ENCODE data around the gene NOSTRIN. TPM values are rescaled to one million over a fixed set of nuclear protein-coding genes. Genes with fewer than 3 reads are reported as not detected.

The NOSTRIN gene
- total and polyA plus RNA-seq, 2 of the 8 experiments (the other 6 are each of a cell fraction or from before 2014, with no cell fraction given), result not detected

DNA sequence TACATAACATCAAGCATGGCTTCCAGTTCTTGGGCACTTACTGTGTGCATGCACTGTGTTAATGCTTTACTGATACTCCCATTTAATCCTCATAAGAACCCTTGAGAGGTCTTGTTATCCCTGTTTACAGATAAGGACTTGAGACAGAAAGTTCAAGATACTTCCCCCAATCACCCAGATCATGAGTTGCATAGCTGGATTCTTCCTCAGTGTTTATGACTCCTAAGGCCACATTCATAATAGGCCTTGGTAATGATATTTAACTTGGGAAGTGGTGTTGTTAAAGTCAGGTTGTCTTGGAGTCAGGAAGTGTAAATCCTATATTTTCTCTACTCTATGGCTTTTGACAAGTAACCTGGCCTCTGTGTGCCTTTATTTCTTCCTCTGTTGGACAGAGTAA, 22.7 kb downstream of the NOSTRIN start:
- FAIRE-seq, result no peak
- POLR2A ChIA-PET (ENCODE audit: partially characterized antibody), result no interaction called here
- H3K18ac ChIP-seq (ENCODE audit: extremely low read depth, low read length), result no peak overlapping the region
- H3K79me1 ChIP-seq (ENCODE audit: low read depth, low read length), result no peaks in the 10 kb centered on the region
- no peak overlapping the region for H4K91ac ChIP-seq (replicated peaks; ENCODE audit: insufficient read length, low read length)
- H2AFZ ChIP-seq (ENCODE audit: low read length), result no peak overlapping the region
- no peak overlapping the region for H3K23ac ChIP-seq (ENCODE audit: insufficient read length)
- H4K5ac ChIP-seq (ENCODE audit: insufficient read length, low read depth, low read length), result no peak overlapping the region
- no peaks in the 10 kb centered on the region for H3K4me1 ChIP-seq (replicated peaks in 1 of 4; ENCODE audit: control insufficient read depth in 3 of 4, insufficient read depth in 4 of 4, low read length in 3 of 4)
- H2BK5ac ChIP-seq (ENCODE audit: low read depth, low read length), result no peak overlapping the region
- no peak overlapping the region for H3K4ac ChIP-seq (replicated peaks; ENCODE audit: insufficient read length, low read depth, low read length)
- no peak overlapping the region for H3K4me3 ChIP-seq (ENCODE audit: extremely low read depth in 1 of 4, insufficient read depth in 2 of 4, low read depth in 3 of 4, low read length in 4 of 4)
- H3K36me3 ChIP-seq (ENCODE audit: control insufficient read depth in 2 of 4, insufficient read depth in 4 of 4, low read length in 3 of 4), result no peaks in the 10 kb centered on the region
- H3K4me2 ChIP-seq (ENCODE audit: insufficient read depth in 1 of 2, low read depth in 2 of 2, low read length in 2 of 2), result no peak overlapping the region
- H2BK15ac ChIP-seq (ENCODE audit: low read length), result no peak overlapping the region
- DNase-seq (ENCODE audit: low read depth in 1 of 2, low spot score in 2 of 2), result no peak
- H3K9me3 ChIP-seq (ENCODE audit: insufficient read depth in 2 of 2, low read depth in 1 of 2, low read length in 1 of 2), result no peaks in the 10 kb centered on the region
- H3K14ac ChIP-seq (ENCODE audit: insufficient read length), result no peak overlapping the region
- H3K27ac ChIP-seq (ENCODE audit: low read depth, low read length), result no peak overlapping the region
- H2BK120ac ChIP-seq (replicated peaks; ENCODE audit: low read depth, low read length), result no peak overlapping the region
- CTCF ChIA-PET (ENCODE audit: partially characterized antibody), result interaction anchor here (0.7 to 1.7 kb wide), 7 partner anchors 9 to 331 kb away, joined by 3 to 5 read pairs (median 3); no protein-coding TSS in a partner anchor
- no peak overlapping the region for H2BK20ac ChIP-seq (ENCODE audit: low read length)
- peaks cover 0 to 1% (median 0%) of the 10 kb centered on the region in 4 experiments; a peak in 1 of 7 replicates for H3K27me3 ChIP-seq (replicated peaks in 1 of 4; ENCODE audit: control insufficient read depth in 3 of 4, extremely low read depth in 1 of 4, insufficient read depth in 3 of 4, low read length in 3 of 4)
- H4K8ac ChIP-seq (ENCODE audit: extremely low read depth, insufficient read depth, low read length), result no peak overlapping the region
- no peaks in the 10 kb centered on the region for H3K79me2 ChIP-seq (ENCODE audit: control insufficient read depth in 1 of 2, insufficient read depth in 2 of 2, low read length in 2 of 2)
- H2BK12ac ChIP-seq (ENCODE audit: low read depth, low read length), result no peak overlapping the region
- no peak overlapping the region for H3K56ac ChIP-seq (replicated peaks; ENCODE audit: insufficient read length, low read depth, low read length)
- H4K20me1 ChIP-seq (replicated peaks in 1 of 2; ENCODE audit: control insufficient read depth in 1 of 2, insufficient read depth in 2 of 2, low read length in 2 of 2), result no peaks in the 10 kb centered on the region
- no peak overlapping the region for H3K9ac ChIP-seq (replicated peaks in 1 of 4; ENCODE audit: extremely low read depth in 1 of 4, low read depth in 3 of 4, low read length in 3 of 4)
- no peak overlapping the region for H2AK5ac ChIP-seq (ENCODE audit: low read depth, low read length)
- H3K23me2 ChIP-seq (ENCODE audit: low read depth, low read length), result no peaks in the 10 kb centered on the region
- TF ChIP-seq, protein P1, sequence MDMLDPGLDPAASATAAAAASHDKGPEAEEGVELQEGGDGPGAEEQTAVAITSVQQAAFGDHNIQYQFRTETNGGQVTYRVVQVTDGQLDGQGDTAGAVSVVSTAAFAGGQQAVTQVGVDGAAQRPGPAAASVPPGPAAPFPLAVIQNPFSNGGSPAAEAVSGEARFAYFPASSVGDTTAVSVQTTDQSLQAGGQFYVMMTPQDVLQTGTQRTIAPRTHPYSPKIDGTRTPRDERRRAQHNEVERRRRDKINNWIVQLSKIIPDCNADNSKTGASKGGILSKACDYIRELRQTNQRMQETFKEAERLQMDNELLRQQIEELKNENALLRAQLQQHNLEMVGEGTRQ (IDR thresholded peaks at IDR 0.05; ENCODE audit: low read length), result no peak
- TF ChIP-seq YY1 (IDR thresholded peaks at IDR 0.05; ENCODE audit: low read depth, low read length), result no peak
- no peak for TF ChIP-seq SP4 (IDR thresholded peaks at IDR 0.05; ENCODE audit: low read length)
- no peak for TF ChIP-seq TCF12 (IDR thresholded peaks at IDR 0.05; ENCODE audit: low read depth, low read length)
- TF ChIP-seq, protein P2, sequence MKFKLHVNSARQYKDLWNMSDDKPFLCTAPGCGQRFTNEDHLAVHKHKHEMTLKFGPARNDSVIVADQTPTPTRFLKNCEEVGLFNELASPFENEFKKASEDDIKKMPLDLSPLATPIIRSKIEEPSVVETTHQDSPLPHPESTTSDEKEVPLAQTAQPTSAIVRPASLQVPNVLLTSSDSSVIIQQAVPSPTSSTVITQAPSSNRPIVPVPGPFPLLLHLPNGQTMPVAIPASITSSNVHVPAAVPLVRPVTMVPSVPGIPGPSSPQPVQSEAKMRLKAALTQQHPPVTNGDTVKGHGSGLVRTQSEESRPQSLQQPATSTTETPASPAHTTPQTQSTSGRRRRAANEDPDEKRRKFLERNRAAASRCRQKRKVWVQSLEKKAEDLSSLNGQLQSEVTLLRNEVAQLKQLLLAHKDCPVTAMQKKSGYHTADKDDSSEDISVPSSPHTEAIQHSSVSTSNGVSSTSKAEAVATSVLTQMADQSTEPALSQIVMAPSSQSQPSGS (IDR thresholded peaks at IDR 0.05; ENCODE audit: low read length), result no peak
- no peak for TF ChIP-seq KDM4A (IDR thresholded peaks at IDR 0.05; ENCODE audit: low read depth, low read length, severe bottlenecking)
- TF ChIP-seq CTBP2 (IDR thresholded peaks at IDR 0.05; ENCODE audit: borderline replicate concordance, insufficient read depth, insufficient read length, low read length), result no peak
- TF ChIP-seq CBX8 (IDR thresholded peaks at IDR 0.05; ENCODE audit: borderline replicate concordance, low read depth, low read length), result no peak
- TF ChIP-seq SIN3A (conservative IDR thresholded peaks at IDR 0.05 in 1 of 2, IDR thresholded peaks at IDR 0.05 in 1 of 2; ENCODE audit: low read depth in 1 of 2, low read length in 2 of 2), result no peak
- no peak for TF ChIP-seq SAP30 (IDR thresholded peaks at IDR 0.05; ENCODE audit: insufficient read depth, insufficient replicate concordance, low read length)
- TF ChIP-seq EP300 (IDR thresholded peaks at IDR 0.05; ENCODE audit: borderline replicate concordance in 1 of 2, low read depth in 2 of 2, low read length in 2 of 2), result no peak

Data from H1 (cell line).